Sigmoid colon (tissue), 7 donors: ENCODE results near the gene PILRA. TPM values are rescaled to one million over a fixed set of nuclear protein-coding genes. Genes with fewer than 3 reads are reported as not detected.
"Not testable (repeated sequence)": the region's sequence is repeated elsewhere in the genome, so short reads cannot be mapped to it uniquely, and the experiment has no call there.

Experiments
- DNase-seq: peaks from one replicate; pipeline ENCODE4 v3.0.0-alpha.2; 2019
- H3K27ac ChIP-seq, 4 donors: fragments of 200-600 bp; sonication (generic); one replicate each; pipeline ENCODE4 v1.5.1; 2016 to 2019; ENCODE audit warnings: mild to moderate bottlenecking in 1 of 4
- H3K27me3 ChIP-seq, 3 donors: fragments of 200-600 bp; sonication (generic); one replicate each; pipeline ENCODE4 v1.5.1; 2019; ENCODE audit warnings: mild to moderate bottlenecking in 1 of 3
- H3K36me3 ChIP-seq, 4 donors: fragments of 200-600 bp; sonication (generic); one replicate each; pipeline ENCODE4 v1.5.1; 2016 to 2019
- H3K4me1 ChIP-seq, 4 donors: fragments of 200-600 bp; sonication (generic); one replicate each; pipeline ENCODE4 v1.5.1; 2017 to 2019
- H3K4me3 ChIP-seq, 4 donors: fragments of 200-600 bp; sonication (generic); one replicate each; pipeline ENCODE4 v1.5.1; 2017 to 2019; ENCODE audit warnings: mild to moderate bottlenecking in 2 of 4, moderate library complexity in 1 of 4
- H3K9me3 ChIP-seq, 4 donors: fragments of 200-600 bp in 3 of 4; sonication (generic) in 3 of 4; one replicate each; pipeline versions ENCODE4 v1.5.1 to v1.6.1; 2013 to 2019
- CTCF ChIP-seq, 4 experiments: fragments of 450-650 bp in 3 of 4; fragments of 200-600 bp in 1 of 4; IDR thresholded peaks; one replicate each; pipeline ENCODE4 v1.5.1; 2016 to 2019; ENCODE audit warnings: antibody characterized with exemption in 4 of 4, mild to moderate bottlenecking in 3 of 4, moderate library complexity in 2 of 4
- EP300 ChIP-seq, 4 donors: sonication (generic); formaldehyde crosslinking; IDR thresholded peaks; one replicate each; pipeline ENCODE4 v1.6.1; 2017; ENCODE audit warnings: antibody characterized with exemption in 4 of 4
- POLR2A ChIP-seq, 2 donors: fragments of 450-650 bp; IDR thresholded peaks; one replicate each; pipeline ENCODE4 v1.6.1; 2016; ENCODE audit warnings: antibody characterized with exemption in 2 of 2, mild to moderate bottlenecking in 2 of 2, moderate library complexity in 2 of 2
- POLR2AphosphoS5 ChIP-seq, 4 donors: sonication (generic); formaldehyde crosslinking; IDR thresholded peaks; one replicate each; pipeline ENCODE4 v1.6.1; 2017; ENCODE audit warnings: antibody characterized with exemption in 4 of 4
- WGBS, 2 donors: extraction: QIAGEN DNeasy Blood & Tissue Kit; methylation state at CpG; one replicate each; pipeline ENCODE4 v1.1.7; 2013; 5-methylcytosine and 5-hydroxymethylcytosine counted together
- intact Hi-C: fragments of 100-400 bp; cut with DNase I; formaldehyde crosslinking; loops from one replicate; pipeline ENCODE4 v1.15.1; 2023
- polyA plus RNA-seq, 3 donors: library from polyadenylated mRNA; stranded (reverse); fragments of 200-250 nt; gene quantifications; one replicate each; pipeline ENCODE4 v1.2.3, GENCODE V29; 2013
- total RNA-seq, 4 donors: library from RNA; depleted of rRNA; stranded (reverse); fragments of >200 nt; gene quantifications; one replicate each; pipeline ENCODE4 v1.1.0, GENCODE V29; 2016
- donor health status: healthy with polysubstance abuse.
- donor health status: Bipolar disorder and iron deficiency.
- donor health status: healthy.

Gene PILRA
- total RNA-seq (10 to 100 TPM in 1 of 4 donors, 1 to 10 TPM in 3; 5.0 to 10.0 (median 5.9) TPM), polyA plus RNA-seq (1 to 10 TPM; 5.4 to 6.9 (median 5.5) TPM)

GRCh38 chr7:100373261-100373831 lies at the start of gene PILRA:
Gene PILRA (plus strand): TSS chr7:100373487. CDS start chr7:100373657, 170 bp downstream.
- 48 to 62% methylated on average over 12 of the region's 12 CpGs for WGBS, 2 donors
- no peaks in the 10 kb centered on the region for H3K9me3 ChIP-seq
- H3K4me1 ChIP-seq = peaks cover 0 to 14% (median 4%) of the 10 kb centered on the region in 4 donors
- H3K27me3 ChIP-seq = no peaks in the 10 kb centered on the region
- H3K4me3 ChIP-seq = peak within 1 kb of the TSS in 2 of 4 donors; percentile 19 to 30
- peak within 1 kb of the TSS; percentile 17 to 50 (median 40) for H3K27ac ChIP-seq
- peaks cover 0 to 2% (median 0%) of the 10 kb centered on the region in 4 donors for H3K36me3 ChIP-seq
- intact Hi-C loops = no loop called here
- no peak for DNase-seq
- TF ChIP-seq POLR2A (IDR thresholded peaks at IDR 0.05) = no peak
- TF ChIP-seq POLR2AphosphoS5 (IDR thresholded peaks at IDR 0.05) = no peak
- TF ChIP-seq CTCF (IDR thresholded peaks at IDR 0.05) = no peak
- TF ChIP-seq EP300 (IDR thresholded peaks at IDR 0.05) = no peak

- DNase-seq, H3K27ac ChIP-seq, intact Hi-C loops, H3K27me3 ChIP-seq, H3K4me1 ChIP-seq, H3K9me3 ChIP-seq, H3K4me3 ChIP-seq: not testable (repeated sequence)
- H3K36me3 ChIP-seq = peaks cover 0 to 39% (median 0%) of the 10 kb centered on the region in 4 donors
- 90 to 95% methylated on average over 13 of the region's 13 CpGs for WGBS, 2 donors
Observed at GRCh38 chr7:100324194-100324593, 49.1 kb upstream of the PILRA start.

GRCh38 chr7:100325671-100326070 lies 47.6 kb upstream of the PILRA start:
- H3K4me3 ChIP-seq = not testable (repeated sequence)
- 84 to 93% methylated on average over 9 of the region's 9 CpGs for WGBS, 2 donors

GRCh38 chr7:100326914-100327313 lies 46.4 kb upstream of the PILRA start:
- intact Hi-C loops, H3K27ac ChIP-seq, H3K27me3 ChIP-seq, H3K9me3 ChIP-seq, H3K4me3 ChIP-seq, DNase-seq, H3K4me1 ChIP-seq: not testable (repeated sequence)
- 94% methylated on average over 10 of the region's 11 CpGs for WGBS, 2 donors
- peaks cover 0 to 44% (median 0%) of the 10 kb centered on the region in 4 donors for H3K36me3 ChIP-seq

More at GRCh38 chr7:100325671-100326070, 47.6 kb upstream of the PILRA start:
- H3K9me3 ChIP-seq, H3K27ac ChIP-seq, intact Hi-C loops, H3K27me3 ChIP-seq, DNase-seq, H3K4me1 ChIP-seq: not testable (repeated sequence)
- peaks cover 0 to 44% (median 0%) of the 10 kb centered on the region in 4 donors for H3K36me3 ChIP-seq

GRCh38 chr7:100335566-100336466 lies 37.5 kb upstream of the PILRA start:
- peak overlapping the region; percentile 94 to 96 (median 95) for H3K27ac ChIP-seq
- H3K9me3 ChIP-seq, H3K27me3 ChIP-seq, intact Hi-C loops: not testable (repeated sequence)
- DNase-seq = peak; percentile 97
- peaks cover 0 to 26% (median 0%) of the 10 kb centered on the region in 4 donors for H3K36me3 ChIP-seq
- peaks cover 0 to 16% (median 7%) of the 10 kb centered on the region in 4 donors for H3K4me1 ChIP-seq
- peak; percentile 99 to 100 (median 99) for TF ChIP-seq POLR2AphosphoS5 (IDR thresholded peaks at IDR 0.05)
- TF ChIP-seq POLR2A (IDR thresholded peaks at IDR 0.05) = peak; percentile 98 to 99
- WGBS, 2 donors = 0% methylated on average over 81 to 82 of the region's 85 CpGs
- peak overlapping the region; percentile 55 to 76 (median 70) for H3K4me3 ChIP-seq

- H3K27me3 ChIP-seq, DNase-seq, H3K4me3 ChIP-seq, intact Hi-C loops, H3K27ac ChIP-seq, H3K9me3 ChIP-seq: not testable (repeated sequence)
- Histone ChIP-seq H3K36me3 (peaks cover 0 to 41% (median 2%) of the 10 kb centered on the region in 4 donors), H3K4me1 (peaks cover 0 to 16% (median 11%) of the 10 kb centered on the region in 4 donors)
- WGBS, 2 donors = 88 to 92% methylated on average over 15 of the region's 15 CpGs
Observed at GRCh38 chr7:100338083-100338696, 35.1 kb upstream of the PILRA start.

- intact Hi-C loops, H3K9me3 ChIP-seq, H3K27me3 ChIP-seq, H3K4me3 ChIP-seq, DNase-seq, H3K27ac ChIP-seq: not testable (repeated sequence)
- Histone ChIP-seq H3K36me3 (peaks cover 3 to 57% (median 5%) of the 10 kb centered on the region in 4 donors), H3K4me1 (peaks cover 0 to 21% (median 13%) of the 10 kb centered on the region in 4 donors)
- WGBS, 2 donors = 22 to 54% methylated on average over 6 of the region's 6 CpGs
Observed at GRCh38 chr7:100341286-100341685, 32.0 kb upstream of the PILRA start.
